ENCODE measurements around the gene NEMP1. TPM values are rescaled to one million over a fixed set of nuclear protein-coding genes. Genes with fewer than 3 reads are reported as not detected.
"Not testable (repeated sequence)": the region's sequence is repeated elsewhere in the genome, so short reads cannot be mapped to it uniquely, and the experiment has no call there.

NEMP1 gene
- total and polyA plus RNA-seq, 4 donors = 1.4 to 10.9 (median 3.2) TPM

DNA sequence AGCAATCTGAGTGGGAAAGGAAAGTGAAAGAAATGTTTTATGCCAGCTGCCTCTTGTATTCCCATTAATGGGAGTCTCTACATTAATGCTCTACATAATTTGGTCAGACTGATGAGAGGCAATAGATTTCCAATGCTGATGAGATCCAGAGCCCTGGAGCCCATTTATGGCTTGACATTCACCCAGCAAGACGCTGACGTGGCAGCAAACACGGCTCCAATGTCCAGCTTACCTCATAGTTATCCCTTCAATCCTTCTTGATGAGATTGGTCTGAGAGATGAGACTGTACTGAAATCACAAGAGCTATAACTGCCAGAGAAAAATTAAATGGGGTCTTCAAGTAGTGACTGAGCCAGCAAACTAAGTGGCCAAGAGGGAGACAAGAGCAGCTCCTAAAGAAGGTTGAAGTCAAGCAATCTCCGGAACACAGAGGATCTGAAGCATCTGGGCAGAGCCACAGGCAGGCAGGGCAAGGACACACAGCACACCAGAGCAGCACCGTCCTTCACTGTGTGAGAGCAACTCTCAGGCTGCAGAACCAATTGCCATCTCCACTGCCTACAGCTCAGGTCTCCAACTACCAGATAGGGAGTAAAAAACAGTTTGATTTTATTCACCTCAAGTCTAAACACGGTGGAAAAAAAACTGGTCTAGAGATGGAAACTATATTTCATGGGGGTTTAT is 21.4 kb downstream of the NEMP1 start (continued):
- TF ChIP-seq, protein P1, sequence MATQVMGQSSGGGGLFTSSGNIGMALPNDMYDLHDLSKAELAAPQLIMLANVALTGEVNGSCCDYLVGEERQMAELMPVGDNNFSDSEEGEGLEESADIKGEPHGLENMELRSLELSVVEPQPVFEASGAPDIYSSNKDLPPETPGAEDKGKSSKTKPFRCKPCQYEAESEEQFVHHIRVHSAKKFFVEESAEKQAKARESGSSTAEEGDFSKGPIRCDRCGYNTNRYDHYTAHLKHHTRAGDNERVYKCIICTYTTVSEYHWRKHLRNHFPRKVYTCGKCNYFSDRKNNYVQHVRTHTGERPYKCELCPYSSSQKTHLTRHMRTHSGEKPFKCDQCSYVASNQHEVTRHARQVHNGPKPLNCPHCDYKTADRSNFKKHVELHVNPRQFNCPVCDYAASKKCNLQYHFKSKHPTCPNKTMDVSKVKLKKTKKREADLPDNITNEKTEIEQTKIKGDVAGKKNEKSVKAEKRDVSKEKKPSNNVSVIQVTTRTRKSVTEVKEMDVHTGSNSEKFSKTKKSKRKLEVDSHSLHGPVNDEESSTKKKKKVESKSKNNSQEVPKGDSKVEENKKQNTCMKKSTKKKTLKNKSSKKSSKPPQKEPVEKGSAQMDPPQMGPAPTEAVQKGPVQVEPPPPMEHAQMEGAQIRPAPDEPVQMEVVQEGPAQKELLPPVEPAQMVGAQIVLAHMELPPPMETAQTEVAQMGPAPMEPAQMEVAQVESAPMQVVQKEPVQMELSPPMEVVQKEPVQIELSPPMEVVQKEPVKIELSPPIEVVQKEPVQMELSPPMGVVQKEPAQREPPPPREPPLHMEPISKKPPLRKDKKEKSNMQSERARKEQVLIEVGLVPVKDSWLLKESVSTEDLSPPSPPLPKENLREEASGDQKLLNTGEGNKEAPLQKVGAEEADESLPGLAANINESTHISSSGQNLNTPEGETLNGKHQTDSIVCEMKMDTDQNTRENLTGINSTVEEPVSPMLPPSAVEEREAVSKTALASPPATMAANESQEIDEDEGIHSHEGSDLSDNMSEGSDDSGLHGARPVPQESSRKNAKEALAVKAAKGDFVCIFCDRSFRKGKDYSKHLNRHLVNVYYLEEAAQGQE (IDR thresholded peaks at IDR 0.05) = no peak
- TF ChIP-seq, protein P2, sequence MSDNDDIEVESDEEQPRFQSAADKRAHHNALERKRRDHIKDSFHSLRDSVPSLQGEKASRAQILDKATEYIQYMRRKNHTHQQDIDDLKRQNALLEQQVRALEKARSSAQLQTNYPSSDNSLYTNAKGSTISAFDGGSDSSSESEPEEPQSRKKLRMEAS (IDR thresholded peaks at IDR 0.05) = no peak
- no peak for TF ChIP-seq RXRA (IDR thresholded peaks at IDR 0.05)
- TF ChIP-seq FOXA2 (IDR thresholded peaks at IDR 0.05) = no peak
- TF ChIP-seq NR2F2 (IDR thresholded peaks at IDR 0.05) = no peak
- TF ChIP-seq SP1 (IDR thresholded peaks at IDR 0.05) = no peak

DNA sequence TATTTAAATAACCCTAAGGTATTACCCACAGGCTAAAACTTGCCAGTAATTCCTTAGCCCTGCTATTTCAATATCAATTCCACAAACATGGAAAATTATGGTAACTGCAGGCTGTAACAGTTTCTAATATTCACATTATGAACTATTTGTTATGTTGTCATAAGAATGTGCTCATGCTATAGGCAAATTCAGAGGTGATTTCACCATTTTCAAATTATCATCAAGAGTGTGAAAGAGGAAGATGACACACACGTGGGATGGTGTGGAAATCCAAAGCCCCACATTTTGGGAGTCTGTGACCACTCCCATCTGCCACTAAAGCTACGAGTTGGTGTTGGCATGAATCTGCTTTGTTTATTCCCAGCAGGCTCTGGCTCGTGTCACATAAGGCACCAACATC is 22.8 kb downstream of the NEMP1 start:
- TF ChIP-seq YY1 (IDR thresholded peaks at IDR 0.05) (no peak), TAF1 (conservative IDR thresholded peaks at IDR 0.05) (no peak), FOXA1 (IDR thresholded peaks at IDR 0.05) (no peak), SP1 (IDR thresholded peaks at IDR 0.05) (no peak), JUND (IDR thresholded peaks at IDR 0.05) (no peak), FOXA2 (IDR thresholded peaks at IDR 0.05) (no peak), EGR1 (IDR thresholded peaks at IDR 0.05; ENCODE audit: low read depth in 2 of 2) (no peak), RAD21 (IDR thresholded peaks at IDR 0.05) (no peak), HNF4A (conservative IDR thresholded peaks at IDR 0.05) (no peak)
- TF ChIP-seq, protein P2 (IDR thresholded peaks at IDR 0.05) = no peak
- TF ChIP-seq, protein P1 (IDR thresholded peaks at IDR 0.05) = no peak
- TF ChIP-seq, protein P3, sequence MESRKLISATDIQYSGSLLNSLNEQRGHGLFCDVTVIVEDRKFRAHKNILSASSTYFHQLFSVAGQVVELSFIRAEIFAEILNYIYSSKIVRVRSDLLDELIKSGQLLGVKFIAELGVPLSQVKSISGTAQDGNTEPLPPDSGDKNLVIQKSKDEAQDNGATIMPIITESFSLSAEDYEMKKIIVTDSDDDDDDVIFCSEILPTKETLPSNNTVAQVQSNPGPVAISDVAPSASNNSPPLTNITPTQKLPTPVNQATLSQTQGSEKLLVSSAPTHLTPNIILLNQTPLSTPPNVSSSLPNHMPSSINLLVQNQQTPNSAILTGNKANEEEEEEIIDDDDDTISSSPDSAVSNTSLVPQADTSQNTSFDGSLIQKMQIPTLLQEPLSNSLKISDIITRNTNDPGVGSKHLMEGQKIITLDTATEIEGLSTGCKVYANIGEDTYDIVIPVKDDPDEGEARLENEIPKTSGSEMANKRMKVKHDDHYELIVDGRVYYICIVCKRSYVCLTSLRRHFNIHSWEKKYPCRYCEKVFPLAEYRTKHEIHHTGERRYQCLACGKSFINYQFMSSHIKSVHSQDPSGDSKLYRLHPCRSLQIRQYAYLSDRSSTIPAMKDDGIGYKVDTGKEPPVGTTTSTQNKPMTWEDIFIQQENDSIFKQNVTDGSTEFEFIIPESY (IDR thresholded peaks at IDR 0.05) = no peak
- TF ChIP-seq, protein P4, sequence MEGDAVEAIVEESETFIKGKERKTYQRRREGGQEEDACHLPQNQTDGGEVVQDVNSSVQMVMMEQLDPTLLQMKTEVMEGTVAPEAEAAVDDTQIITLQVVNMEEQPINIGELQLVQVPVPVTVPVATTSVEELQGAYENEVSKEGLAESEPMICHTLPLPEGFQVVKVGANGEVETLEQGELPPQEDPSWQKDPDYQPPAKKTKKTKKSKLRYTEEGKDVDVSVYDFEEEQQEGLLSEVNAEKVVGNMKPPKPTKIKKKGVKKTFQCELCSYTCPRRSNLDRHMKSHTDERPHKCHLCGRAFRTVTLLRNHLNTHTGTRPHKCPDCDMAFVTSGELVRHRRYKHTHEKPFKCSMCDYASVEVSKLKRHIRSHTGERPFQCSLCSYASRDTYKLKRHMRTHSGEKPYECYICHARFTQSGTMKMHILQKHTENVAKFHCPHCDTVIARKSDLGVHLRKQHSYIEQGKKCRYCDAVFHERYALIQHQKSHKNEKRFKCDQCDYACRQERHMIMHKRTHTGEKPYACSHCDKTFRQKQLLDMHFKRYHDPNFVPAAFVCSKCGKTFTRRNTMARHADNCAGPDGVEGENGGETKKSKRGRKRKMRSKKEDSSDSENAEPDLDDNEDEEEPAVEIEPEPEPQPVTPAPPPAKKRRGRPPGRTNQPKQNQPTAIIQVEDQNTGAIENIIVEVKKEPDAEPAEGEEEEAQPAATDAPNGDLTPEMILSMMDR (IDR thresholded peaks at IDR 0.05; ENCODE audit: low read depth, low read length, missing input control) = no peak
- TF ChIP-seq, protein P5, sequence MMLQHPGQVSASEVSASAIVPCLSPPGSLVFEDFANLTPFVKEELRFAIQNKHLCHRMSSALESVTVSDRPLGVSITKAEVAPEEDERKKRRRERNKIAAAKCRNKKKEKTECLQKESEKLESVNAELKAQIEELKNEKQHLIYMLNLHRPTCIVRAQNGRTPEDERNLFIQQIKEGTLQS (IDR thresholded peaks at IDR 0.05) = no peak
- Histone ChIP-seq H3K9me3 (ENCODE audit: control insufficient read depth in 4 of 4, low read length in 3 of 4) (no peaks in the 10 kb centered on the region), H3K27me3 (ENCODE audit: control insufficient read depth in 4 of 4, insufficient read depth in 4 of 4, low read length in 3 of 4) (no peaks in the 10 kb centered on the region), H3K4me1 (ENCODE audit: control insufficient read depth in 4 of 4, insufficient read depth in 4 of 4, low read length in 3 of 4) (no peaks in the 10 kb centered on the region), H3K4me3 (ENCODE audit: low read depth in 1 of 3, low read length in 3 of 3) (no peak overlapping the region), H3K27ac (ENCODE audit: low read depth in 1 of 2, low read length in 2 of 2) (no peak overlapping the region), H3K36me3 (ENCODE audit: control insufficient read depth in 4 of 4, insufficient read depth in 3 of 4, low read depth in 1 of 4, low read length in 3 of 4) (peaks cover 0 to 5% (median 2%) of the 10 kb centered on the region in 4 donors), H3K9ac (ENCODE audit: low read depth in 1 of 2, low read length in 2 of 2) (no peak overlapping the region)
- 80% methylated on average over 3 of the region's 3 CpGs for WGBS
- no peak for DNase-seq (ENCODE audit: low spot score)

DNA sequence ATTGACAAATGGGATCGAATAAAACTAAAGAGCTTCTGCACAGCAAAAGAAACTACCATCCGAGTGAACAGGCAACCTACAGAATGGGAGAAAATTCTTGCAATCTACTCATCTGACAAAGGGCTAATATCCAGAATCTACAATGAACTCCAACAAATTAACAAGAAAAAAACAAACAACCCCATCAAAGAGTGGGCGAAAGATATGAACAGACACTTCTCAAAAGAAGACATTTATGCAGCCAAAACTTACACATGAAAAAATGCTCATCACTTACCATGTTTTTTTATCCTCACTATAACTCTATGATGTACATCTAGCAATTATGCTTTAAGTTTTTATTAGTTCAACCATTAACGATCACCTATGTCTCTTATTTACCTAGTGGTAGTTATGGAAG is 24.7 kb downstream of the NEMP1 start:
- H3K9me3 ChIP-seq (ENCODE audit: control insufficient read depth in 4 of 4, low read length in 3 of 4); H3K4me3 ChIP-seq (ENCODE audit: low read depth in 1 of 3, low read length in 3 of 3); H3K27ac ChIP-seq (ENCODE audit: low read depth in 1 of 2, low read length in 2 of 2); H3K4me1 ChIP-seq (ENCODE audit: control insufficient read depth in 4 of 4, insufficient read depth in 4 of 4, low read length in 3 of 4); DNase-seq (ENCODE audit: low spot score); H3K9ac ChIP-seq (ENCODE audit: low read depth in 1 of 2, low read length in 2 of 2); H3K27me3 ChIP-seq (ENCODE audit: control insufficient read depth in 4 of 4, insufficient read depth in 4 of 4, low read length in 3 of 4); H3K36me3 ChIP-seq (ENCODE audit: control insufficient read depth in 4 of 4, insufficient read depth in 3 of 4, low read depth in 1 of 4, low read length in 3 of 4): not testable (repeated sequence)
- 97% methylated on average over 4 of the region's 4 CpGs for WGBS

Data from liver (tissue), 9 donors.